Subcutaneous adipose tissue (tissue), 4 donors: ENCODE measurements around the gene SLC6A16. TPM values are rescaled to one million over a fixed set of nuclear protein-coding genes. Genes with fewer than 3 reads are reported as not detected.

Experiments
- CTCF ChIP-seq: fragments of 450-650 bp; IDR thresholded peaks from one replicate; pipeline ENCODE4 v1.5.1; 2016; ENCODE audit warnings: low read depth, mild to moderate bottlenecking, control low read depth, antibody characterized with exemption, moderate library complexity
- total RNA-seq, 4 donors: library from RNA; depleted of rRNA; stranded (reverse); fragments of >200 nt; gene quantifications; one replicate each; pipeline ENCODE4 v1.1.0, GENCODE V29; 2016

Gene SLC6A16
- total RNA-seq, 4 donors from 2014 or later: 0.85 to 6.0 (median 3.1) TPM

DNA sequence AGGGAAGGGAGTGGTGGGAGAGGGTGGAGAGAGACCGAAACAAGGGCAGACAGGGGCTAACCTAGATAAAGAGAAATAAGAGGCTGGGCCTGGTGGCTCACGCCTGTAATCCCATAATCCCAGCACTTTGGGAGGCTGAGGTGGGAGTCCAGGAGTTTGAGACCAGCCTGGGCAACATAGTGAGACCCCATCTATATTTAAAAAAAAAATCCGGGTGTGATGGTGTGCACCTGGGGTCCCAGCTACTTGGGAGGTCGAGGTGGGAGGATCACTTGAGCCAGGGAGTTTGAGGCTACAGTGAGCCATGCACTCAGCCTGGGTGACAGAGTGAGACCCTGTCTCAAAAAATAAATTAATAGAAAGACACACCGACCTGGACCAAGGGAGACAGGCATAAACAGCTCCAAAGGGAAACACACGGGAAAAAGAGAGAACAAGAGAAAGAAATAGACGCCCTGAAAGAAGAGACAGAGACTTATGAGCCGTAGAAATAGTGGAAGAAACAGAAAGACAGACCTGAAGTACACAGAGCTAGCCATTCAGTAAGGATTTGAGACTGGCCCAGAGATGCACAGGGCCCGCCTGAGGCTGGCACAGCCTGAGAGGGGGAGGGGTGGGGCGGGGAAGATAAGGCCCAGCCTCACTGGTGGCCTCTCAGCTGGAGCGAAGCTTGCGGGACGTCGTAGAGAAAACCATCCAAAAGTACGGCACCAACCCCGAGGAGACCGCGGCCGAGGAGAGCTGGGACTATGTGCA is 12.5 kb upstream of the SLC6A16 start:
- TF ChIP-seq CTCF: no peak

DNA sequence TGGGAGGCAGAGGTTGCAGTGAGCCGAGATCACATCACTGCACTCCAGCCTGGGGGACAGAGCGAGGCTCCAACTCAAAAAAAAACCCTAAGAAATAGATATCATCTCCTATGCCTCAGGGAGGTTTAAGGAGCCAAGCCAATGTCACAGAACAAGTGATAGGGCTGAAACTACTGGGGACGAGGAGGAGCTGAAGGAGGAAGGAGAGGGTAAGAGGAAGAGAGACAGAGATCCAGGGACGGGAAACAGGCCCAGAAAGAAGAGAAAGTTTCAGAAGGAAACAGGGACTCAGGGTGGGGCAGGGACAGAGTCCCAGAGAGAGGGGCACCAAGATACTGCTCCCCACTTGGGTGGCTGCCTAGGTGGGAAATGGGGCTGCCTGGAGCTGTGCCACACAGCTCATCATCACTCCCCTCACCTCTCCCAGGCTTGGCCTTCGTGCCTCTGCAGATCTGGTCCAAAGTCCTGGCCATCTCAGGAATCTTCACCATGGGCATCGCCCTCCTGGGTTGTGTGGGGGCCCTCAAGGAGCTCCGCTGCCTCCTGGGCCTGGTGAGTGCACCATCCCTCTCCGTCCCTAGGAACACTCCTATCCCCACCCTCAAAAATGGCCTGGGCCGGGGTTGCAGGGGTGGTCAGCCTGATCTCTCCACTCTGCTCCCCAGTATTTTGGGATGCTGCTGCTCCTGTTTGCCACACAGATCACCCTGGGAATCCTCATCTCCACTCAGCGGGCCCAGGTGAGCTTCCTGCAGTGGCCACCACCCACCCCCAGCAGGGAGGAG is 11.7 kb upstream of the SLC6A16 start:
- TF ChIP-seq CTCF: no peak

DNA sequence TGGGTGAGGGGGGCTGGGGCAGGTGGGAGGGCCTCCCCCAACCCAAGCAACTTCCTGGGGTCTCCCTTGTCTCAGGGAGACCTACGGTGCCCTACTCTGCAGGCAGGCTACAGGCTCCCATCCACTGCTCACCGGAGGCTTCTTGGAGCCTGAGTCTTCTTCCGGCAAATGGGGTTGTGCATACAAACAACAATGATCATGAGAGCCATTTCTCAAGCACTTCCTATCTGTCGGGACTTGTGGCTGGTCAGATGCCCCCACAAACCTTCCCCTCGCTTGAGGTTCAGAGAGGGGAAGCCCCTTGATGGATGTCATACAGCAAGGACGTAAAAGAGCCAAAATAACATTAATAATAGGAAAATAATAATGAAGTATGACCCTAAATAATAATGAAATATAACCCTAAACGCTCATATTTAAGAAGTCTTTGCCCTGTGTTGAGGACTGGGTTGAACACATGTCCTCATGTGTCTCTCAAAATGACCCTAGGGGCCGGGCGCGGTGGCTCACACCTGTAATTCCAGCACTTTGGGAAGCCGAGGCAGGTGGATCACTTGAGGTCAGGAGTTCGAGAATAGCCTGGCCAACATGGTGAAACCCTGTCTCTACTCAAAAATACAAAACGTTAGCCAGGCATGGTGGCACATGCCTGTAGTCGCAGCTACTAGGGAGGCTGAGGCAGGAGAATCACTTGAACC is 10.9 kb upstream of the SLC6A16 start:
- no peak for TF ChIP-seq CTCF

DNA sequence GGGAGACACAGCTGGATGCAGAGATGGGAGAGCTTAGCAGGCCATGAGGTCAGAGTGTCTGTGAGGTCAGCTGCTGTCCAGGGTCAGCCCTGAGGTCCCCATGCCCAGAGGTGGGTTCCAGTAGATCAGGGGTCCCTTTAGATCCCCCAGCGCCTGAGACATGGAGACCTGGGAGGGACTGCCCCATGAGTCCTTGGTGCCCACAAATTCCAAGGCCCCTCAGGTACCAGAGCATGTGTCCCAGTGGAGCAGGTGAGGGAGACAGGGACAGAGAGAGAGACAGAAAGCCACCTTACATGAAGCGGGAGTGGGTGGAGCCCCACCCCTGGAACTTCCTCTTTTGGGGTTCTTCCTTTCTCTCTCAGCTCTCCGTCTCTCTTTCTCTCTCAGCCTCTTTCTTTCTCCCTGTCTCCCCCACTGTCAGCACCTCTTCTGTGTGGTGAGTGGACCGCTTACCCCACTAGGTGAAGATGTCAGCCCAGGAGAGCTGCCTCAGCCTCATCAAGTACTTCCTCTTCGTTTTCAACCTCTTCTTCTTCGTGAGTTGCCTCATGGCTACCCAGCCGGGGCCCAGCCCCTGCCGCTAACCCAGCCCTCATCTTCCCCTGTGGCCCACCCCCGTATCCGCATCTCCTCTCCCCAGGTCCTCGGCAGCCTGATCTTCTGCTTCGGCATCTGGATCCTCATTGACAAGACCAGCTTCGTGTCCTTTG is 10.2 kb upstream of the SLC6A16 start, which contains the start of gene CD37:
TSS of gene CD37 (plus strand) at position 336 of the 713 bp plus-strand sequence. CDS start at position 471, 135 bp downstream.
- TF ChIP-seq CTCF: no peak

DNA sequence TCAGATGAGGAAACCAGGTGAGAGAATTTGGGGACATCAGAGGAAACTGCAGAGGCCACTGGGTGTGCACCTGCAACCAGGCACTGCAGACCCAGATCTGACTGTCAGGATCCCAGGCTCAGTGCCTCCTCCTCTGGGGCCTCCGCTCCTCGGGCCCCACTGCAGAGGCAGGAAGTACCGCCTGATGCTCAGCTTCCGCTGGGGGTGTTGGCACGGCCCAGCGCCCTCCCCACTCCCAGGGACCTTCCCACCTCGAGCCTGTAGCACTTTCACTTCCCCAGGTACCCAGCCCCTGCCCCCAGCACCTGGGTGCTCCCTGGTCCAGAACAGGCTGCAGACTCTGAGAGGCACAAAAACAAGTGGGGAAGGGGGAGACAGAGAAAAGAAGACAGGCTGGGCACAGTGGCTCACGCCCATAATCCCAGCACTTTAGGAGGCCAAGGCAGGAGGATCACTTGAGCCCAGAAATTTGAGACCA is 8.9 kb upstream of the SLC6A16 start:
- TF ChIP-seq CTCF: no peak

GRCh38 chr19:49333418-49333805 is 8.4 kb upstream of the SLC6A16 start:
- TF ChIP-seq CTCF: no peak
